DMS153 (cell line): ENCODE data around the gene INS.
"Not testable (repeated sequence)": the region's sequence is repeated elsewhere in the genome, so short reads cannot be mapped to it uniquely, and the experiment has no call there.

Experiments used
- DNase-seq: peaks from one replicate; lab custom pipeline; 2025; lab: John Stamatoyannopoulos, UW

The INS gene

DNA sequence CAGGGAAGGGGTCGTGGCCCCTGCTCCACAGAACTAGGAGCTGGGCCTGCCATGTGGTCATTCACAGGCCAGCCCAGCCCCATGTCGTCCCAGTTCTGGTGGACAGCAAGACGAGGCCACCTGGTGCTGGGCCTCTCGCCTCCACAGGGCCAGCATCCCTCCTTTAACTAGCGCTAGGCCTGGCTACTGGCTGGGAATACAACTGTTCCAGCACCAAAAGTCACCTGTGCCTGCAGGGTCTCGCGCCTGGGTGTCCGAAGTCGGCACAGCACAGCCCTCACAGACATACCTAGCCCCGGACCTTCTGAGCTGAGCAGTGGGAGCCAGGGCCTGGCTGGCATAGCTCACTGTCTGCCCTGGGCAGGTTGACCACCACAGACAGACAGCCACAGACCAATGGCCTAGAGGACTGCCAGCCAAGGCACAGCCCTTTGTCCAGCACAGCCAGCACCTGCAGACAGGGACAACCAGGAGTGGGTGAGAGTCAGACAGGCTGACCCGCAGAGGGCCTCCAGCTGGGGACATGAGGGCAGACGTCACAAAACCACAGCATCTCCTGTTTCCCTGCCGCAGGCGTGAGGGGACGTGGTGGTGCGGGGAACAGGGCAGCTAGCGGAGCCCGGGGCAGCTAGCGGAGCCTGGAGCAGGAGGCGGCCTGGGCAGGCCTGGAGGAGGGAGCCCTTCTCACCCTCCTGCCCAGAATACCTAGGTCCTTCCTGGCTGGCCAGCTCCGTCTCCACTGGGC lies 37.8 kb upstream of the INS start:
- DNase-seq = no peak

DNA sequence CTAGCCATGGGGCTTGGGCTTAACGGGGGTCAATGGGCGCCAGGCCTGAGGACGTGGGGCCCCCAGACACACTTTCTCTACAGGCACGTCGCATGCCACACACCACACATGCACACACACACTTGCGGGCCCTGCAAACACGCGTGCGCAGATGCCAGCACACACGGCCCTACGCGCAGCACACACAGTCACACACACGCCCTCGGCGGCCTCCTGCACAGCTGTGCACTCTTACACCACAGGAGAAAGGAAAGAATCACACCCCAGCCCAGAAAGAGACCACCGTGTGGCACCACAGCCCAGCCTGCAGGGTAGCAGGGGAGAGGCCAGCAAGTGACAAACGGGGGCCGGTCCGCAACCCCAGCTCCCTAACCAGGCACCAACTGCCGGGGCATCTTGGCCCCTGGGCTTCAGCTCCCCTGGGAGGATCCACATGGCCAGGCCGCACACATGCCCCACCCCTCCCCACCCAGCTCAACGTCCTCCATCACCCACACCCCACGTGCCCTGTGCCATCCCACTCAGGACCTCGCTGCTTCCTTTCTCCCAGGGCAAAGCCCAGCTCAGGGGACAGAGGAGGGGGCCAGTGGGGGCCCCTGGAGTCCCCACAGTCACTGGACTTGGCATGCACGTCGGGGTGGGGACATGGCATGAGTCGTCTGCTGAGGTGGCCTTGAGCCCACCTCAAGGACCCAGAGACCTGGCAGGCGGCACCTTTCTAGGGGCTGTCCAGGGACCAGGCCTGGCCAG lies 36.9 kb upstream of the INS start:
- DNase-seq = no peak

DNA sequence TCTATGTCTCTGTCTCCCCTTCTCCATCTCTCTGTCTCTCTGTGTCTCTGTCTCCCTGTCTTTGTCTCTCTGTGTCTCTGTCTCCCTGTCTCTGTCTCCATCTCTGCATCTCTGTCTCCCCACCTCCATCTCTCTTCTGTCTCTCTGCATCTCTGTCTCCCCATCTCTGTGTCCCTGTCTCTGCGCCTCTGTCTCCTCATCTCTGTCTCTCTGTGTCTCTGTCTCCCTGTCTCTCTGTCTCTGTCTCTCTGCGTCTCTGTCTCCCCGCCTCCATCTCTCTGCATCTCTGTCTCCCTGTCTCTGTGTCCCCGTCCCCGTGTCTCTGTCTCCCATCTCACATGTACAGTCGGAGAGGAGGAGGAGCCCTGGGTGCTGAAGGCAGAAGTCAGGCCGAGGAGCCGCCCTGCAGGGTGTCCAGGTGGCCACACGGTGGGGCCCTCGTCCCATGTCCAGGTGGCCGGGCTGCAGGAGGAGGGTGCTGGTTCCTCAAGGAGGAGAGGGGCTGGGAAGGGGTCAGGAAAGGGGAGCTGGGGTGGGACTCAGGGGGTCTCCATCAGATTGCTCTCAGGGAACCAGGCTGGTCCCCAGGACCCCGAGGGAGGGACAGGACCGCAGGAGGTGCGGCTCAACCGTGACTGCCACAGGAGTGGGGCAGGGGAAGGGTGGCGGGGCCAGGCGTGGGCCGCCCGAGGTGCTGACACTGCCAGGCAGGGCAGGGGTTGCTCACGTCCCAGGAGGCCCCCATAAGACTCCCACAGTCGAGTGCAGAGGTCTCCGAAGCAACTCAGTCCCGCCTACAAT lies 36.2 kb upstream of the INS start:
- DNase-seq = peak; percentile 67

DNA sequence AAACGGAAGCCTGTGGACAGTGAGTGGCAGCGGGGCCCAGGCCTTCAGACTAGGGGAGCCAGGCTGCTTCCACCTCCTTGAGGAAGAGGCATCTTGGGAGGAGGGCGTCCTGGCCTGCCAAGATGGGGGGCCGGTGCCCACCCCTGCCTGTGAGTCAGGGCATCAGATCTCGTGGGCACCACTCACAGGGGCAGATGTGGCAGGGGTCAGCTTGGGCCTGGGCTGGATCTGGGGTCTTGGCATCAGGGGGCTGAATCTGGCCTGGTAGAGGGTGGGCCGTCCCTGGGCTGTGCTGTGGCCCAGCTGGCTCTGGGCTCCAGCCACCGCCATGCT lies 34.7 kb upstream of the INS start:
- no peak for DNase-seq

DNA sequence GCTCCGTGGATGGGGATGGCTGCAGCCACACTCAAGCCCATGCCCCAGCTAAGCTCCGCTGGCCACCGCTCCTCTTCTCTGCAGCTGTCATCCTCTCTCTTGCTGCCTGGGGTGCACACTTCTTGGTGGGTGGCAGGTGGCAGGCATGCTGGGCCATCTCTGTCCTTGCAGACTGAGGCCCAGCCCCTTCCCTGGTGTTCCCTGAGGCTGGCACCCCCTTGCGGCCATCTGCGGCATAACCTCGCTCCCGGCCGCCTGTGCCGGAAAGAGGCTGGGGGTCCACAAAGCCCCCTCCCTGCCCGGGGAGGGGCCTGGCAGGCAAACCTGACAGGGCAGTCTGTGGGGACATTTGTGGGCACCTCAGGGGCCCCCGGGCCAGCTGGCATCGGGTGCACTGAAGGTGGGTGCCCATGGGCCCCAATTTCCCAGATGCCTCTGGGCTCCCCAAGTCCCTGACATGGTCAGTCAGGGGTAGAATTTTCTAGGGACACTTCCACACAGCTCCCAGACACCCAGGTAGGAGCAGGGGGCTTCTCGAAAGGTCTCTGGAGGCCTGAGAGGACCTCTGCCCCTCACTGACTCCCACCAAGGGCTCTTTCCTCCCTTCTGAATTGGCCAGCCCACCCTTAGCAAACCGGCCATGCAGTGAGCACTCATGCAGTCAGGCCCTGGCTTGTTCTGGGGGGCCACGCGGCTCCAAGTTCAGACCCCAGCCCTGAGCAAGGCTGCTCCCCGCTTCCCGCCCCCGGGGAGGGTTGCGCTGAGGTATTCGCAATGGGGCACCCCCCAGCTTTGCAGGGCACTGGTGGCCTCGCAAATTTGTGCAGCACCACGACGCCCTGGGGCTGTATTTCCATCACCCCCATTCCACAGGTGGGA lies 34.1 kb upstream of the INS start:
- no peak for DNase-seq

DNA sequence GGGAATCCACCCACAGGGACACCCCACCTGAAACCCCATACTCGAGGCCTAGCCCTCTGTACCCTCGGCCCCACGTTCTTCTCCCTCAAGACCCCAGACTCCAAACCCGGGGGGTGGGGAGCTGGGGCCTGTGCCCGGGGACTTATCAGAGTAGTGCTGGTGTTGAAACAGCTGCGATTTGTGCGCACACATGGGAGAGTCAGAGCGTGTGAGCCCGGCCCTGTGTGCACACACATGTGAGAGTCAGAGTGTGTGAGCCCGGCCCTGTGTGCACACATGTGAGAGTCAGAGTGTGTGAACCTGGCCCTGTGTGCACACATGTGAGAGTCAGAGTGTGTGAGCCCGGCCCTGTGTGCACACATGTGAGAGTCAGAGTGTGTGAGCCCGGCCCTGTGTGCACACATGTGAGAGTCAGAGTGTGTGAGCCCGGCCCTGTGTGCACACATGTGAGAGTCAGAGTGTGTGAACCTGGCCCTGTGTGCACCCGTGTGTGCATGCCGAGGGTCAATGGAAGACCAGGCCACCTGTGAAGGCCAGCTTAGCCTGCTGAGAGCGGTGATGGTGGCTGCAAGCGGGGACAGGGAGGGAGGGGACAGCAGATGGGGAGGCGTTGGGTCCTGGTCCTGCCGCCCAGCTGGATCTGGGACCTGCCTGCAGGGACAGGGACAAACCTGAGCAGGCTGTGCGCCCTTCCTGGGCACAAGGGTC lies 33.0 kb upstream of the INS start:
- DNase-seq = not testable (repeated sequence)

DNA sequence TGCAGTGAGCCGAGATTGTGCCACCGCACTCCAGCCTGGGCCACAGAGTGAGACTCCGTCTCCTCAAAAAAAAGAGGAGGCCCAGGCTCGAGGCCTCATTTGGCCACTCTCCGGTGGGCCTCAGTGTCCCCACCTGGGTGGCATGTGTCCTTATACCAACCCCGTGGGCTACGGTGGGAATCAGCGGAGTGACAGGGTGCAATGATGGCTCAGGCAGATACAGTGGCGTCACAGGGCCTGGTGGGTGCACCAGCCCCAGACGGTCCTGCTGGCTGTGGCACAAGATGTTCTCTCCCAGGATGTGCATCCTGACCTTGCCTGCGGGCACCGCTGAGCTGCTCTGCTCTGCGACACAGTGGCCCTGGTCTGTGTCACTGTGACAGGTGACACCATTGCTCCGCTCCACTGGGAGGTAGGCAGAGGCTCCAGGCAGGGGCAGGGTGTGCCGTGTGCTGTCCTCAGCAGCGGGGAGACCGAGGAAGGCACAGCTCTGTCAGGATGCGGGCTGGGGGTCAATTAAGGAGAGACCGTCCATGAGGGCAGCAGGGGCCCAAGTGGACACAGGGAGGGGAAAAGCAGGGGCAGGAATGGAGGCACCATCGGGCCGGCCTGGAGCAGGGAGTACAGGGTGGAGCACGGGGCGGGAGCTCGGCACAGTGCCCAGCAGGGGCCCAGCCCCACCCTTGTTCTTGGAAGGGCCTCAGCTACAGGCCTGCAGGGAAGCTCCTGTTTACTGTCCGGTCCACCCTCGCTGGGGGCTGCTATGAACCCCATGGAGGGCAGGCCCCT lies 32.3 kb upstream of the INS start:
- DNase-seq = no peak

DNA sequence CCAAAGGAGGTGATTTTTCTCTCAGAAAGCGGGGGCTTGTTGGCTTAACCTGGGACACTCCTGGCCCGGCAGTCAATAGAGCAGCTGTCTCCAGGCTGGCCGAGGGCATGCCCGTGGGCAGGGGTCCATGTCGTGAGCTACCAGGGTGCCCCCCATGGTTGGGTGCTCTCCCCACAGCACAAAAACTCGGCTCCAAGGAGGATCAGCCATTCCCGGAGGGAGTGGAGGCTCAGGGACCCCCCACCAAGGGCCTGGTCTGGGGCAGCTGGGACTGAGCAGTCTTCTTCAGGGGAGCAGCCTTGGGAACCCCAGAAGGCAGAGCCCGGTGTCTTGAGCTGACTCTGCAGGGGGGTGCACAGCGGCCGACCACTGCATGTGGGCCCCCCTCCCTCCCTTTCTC lies 31.4 kb upstream of the INS start:
- no peak for DNase-seq

DNA sequence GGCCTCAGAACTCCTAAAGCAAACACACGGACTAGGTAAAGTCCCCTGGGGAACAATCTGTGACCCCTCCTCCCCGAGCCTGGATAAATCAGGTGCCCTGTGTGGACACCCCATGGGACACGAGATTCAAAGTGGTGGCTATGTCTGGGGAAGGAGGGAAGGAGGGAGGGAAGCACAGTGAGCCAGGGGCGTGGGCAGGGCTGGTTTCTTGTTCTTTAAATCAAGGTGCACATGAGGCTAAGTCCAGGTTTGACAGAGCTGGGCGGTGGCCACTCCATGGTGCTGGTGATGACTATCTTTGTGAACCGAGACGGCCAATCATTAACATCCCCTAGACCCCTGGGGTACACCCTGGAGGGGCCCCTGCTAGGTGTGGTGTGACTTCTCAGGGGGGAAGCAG lies 30.9 kb upstream of the INS start:
- no peak for DNase-seq

DNA sequence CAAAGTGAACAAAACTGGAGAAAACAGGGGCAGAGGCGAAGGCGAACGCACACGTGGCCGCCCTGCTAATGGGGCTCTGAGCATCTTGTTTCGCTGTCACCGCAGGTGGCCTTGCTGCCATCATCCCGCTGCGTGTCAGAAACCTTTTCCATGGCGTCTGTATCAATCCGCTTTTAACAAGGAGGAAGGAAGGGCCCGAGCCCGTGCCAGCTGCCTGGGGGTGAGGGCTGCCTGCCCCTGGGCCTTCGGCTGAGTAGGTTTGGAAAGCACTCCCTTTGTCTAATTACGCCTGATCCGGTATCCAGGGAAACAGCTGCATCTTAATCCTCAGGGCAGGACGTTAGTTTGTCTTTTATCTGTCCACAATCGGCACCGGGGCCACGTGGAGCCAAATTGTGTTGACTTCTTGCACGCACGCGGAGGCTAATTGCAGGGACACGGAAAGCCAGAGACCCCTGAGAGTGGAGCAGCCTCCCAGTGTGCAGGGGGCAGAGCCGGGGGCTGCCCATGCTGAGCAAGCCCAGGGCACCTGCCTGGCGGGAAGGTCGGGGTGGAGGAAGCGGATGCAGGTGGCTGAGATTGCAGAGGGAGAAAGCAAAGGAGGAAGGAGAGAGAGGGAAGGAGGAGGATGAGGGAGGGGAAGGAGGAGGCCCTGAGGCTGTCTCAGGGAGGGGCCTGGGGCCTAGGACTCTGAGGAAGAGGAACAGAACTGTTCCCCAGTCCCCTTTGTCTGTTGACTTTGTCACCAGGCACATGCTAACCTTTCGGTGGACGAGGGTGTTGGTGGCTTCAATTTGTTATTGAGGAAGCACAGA lies 29.9 kb upstream of the INS start:
- DNase-seq = peak; percentile 46

DNA sequence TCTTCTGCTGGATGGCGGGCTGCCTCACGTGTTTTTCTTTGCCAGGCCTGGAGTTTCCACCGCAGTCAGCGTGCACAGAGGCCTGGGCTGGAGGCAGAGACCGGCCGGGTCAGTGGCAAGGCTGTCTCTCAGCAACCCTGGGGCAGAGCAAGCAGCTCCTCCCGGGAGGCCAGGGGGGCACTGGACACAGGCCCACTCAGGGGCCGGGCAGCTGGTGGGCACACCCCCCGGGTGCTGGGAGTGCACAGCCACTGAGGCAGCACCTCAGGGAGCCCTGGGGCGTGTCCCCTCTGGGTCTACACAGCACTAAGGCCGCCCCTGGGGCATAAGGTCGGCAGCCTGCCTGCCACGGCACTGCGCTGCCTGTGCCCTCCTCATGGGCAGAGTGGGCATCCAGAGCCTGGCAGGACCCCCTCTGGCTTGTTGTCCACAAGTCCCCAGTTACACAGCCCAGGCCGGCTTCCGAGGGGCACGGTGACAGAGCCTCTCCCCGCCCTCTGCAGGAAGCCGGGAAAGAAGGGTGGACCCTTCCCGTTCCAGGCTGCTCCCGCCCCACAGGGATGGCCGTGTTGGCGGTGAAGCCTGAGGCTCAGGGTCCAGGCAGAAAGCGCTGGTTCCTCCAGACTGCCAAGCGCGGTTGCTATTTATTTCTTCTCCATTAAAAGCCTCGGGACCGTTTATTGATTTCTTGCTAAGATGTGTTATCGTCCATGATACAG lies 29.1 kb upstream of the INS start:
- DNase-seq = no peak

DNA sequence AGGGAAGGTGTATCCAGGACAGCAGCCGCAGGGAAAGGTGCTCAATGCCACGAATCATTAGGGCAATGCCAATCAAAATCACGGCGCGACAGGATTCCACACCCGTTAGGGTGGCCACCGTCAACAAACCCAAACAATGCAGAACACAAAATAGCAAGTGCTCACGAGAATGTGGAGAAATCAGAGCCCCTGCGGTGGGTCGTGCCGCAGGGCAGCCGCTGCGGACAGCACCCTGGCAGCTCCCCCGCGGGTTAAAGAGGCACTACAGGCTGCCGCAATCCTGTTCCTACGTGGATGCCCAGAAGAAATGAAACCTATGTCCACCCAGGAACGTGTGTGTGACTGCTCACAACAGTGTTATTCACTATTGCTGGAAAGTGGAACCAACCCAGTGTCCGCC lies 27.7 kb upstream of the INS start:
- DNase-seq = no peak

DNA sequence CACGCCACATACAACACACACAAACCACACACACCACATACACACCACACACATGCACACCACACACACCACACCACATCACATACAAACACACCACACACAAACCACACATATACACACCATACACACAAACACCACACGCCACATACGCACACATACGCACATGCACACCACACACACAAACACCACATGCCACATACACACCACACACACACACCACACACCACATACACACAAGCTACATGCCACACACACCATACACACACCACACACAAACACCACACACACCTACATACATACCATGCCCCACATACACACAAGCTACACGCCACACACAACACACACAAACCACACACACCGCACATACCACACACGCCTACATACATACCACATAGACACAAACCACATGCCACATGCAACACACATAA lies 26.3 kb upstream of the INS start:
- no peak for DNase-seq

DNA sequence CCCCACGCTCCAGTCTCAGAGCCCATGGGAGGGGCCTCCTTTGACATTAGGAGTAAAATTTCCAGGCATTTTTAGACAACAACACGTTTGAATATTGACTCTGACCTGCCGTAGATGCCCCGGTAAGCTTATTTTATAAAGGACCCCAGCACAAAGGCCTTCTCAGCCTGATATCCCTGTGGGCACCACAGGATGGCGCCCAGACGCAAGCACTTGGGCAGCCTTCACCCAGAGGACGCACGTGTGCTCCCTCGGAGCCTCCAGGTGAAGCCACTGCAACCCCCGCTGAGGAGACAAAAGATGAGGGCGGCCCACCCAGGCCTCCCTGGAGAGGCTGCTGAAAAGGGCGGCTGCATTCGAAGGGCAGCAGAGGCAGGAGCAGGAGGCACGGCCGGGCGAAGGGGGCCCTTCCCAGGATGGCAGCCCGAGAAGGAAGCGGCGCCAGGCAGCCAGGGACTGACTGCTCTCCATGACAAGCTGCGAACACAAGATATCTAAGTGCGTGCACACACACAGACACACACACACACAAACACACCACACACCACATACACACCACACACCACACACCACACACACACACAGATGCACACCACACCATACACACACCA lies 25.8 kb upstream of the INS start:
- DNase-seq = peak; percentile 54

DNA sequence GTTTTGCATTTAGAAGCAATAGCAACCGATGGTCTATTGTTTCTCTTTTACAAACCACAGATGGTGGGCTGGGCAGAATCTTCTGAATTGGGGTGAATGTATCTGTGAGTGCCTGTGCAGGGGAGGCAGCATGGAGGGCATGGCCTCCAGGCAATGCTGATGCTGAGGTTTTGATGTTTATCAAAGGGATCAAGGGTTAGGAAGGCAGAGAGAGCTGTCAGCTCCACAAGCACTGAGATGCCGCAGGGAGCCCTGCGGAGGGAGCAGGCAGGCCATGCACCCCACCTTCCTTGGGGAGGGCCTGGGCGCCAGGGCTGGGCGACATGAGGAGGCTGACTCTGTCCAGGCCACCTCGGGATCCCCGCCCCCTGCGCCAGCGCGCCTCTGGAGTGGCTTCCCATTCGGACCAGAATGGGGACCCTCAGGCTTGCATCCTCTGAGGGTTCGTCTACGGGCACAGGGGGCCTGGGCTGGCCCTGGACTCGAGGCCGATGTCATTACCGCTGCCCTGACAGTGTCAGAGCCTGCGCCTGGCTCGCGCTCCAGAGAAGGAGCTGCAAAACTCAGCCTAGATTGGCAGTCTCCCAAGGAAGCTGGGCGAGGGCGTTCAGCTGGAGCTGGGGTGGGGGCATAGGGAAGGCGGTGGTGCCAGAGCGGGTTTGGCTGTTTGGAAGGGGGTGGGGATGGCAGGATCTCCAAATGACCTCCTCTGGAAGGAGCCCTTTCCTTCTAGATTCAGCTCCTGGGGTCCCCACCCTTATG lies 24.5 kb upstream of the INS start:
- DNase-seq = no peak

DNA sequence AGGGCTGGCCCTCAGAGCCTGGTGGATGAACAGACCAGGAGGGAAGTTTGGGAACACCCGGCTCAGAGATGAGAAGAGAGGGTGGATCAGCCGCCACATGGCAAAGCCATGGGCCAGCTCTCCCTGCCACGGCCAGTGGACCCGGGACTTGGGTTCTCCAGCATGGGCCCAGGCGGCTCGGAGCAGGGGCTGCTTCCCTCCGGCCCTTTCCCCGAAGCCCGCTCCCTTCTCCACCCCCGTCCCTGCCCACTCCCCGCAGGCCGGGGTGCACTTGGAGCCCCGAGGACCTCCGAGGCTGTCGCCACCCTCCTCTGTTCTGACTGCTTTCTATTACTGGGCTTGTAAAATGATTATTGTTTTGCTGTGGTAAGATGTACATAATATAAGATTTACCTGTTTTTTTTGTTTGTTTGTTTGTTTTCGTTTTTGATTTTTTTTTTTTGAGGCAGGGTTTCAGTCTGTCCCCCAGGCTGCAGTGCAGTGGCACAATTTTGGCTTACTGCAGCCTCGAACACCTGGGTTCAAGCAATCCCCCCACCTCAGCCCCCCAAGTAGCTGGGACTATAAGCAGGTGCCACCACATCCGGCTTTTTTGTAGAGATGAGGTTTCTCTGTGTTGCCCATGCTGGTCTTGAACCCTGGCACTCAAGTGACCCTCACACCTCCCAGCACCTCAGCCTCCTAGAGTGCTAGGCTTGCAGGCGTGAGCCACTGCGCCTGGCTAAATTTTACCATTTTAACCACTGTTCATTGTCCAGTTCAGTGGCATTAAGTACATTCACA lies 21.9 kb upstream of the INS start:
- no peak for DNase-seq

DNA sequence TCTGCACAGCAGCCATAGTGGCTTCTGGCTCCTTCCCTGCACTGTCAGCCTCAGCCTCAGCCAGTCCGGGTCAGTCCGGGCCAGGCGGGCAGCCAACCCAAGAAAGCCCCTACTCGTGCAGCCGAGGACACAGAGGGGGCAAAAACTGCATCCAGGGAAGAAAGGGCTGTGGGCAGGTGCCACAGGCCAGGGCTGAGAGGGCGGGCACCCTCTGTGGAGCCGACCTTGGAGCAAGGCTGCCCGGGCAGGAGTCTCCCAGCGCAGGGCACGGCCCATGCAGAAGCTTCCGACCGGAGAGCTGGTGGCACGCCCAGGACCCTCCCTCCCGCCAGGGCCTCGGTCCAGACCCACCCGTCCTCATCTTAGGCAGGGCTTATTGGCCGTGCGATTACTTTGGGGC lies 21.1 kb upstream of the INS start:
- no peak for DNase-seq
